Mesenteric fat pad (tissue), 1 donor: ENCODE measurements around the gene TMEM272. TPM values are rescaled to one million over a fixed set of nuclear protein-coding genes. Genes with fewer than 3 reads are reported as not detected.

Experiments used
- DNase-seq: peaks from one replicate; pipeline ENCODE4 v3.0.0-alpha.2; 2020; ENCODE audit warnings: low spot score
- total RNA-seq: library from RNA; stranded (reverse); fragmentation: NEBNext Ultra II Directional; extraction: Animal tissue kit (Norgen Biotek cat#: 25700); gene quantifications from one replicate; pipeline ENCODE4 v1.2.1, GENCODE V29; 2021
- donor health status: DM: yes; HTN: yes; CAD: no.

The TMEM272 gene
- total RNA-seq, 1 donor from 2014 or later = 0.32 TPM

DNA sequence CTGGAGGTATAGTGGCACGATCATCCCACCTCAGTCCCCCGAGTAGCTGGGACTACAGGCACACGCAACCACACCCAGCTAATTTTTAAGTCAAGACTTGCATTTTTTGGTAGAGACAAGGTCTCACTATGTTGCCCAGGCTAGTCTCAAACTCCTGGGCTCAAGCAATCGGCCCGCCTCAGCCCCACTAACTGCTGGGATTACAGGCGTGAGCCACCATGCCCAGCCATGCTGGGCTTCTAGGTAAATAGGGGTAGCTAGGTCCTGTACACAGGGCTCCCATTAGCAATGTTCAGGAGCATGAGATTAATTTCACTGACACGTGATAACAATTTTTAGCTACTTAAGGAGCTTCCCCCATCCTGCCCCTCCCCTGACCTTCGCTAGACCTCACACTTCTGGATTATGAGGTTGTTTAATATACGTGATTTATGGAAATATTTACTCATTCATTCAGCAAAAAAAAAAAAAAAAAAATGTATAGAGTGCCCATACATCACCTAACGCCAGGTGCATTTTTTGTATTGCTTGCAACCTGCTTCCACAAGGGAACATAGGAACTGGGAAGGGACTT is 19.2 kb downstream of the TMEM272 start:
- DNase-seq = peak; percentile 16

DNA sequence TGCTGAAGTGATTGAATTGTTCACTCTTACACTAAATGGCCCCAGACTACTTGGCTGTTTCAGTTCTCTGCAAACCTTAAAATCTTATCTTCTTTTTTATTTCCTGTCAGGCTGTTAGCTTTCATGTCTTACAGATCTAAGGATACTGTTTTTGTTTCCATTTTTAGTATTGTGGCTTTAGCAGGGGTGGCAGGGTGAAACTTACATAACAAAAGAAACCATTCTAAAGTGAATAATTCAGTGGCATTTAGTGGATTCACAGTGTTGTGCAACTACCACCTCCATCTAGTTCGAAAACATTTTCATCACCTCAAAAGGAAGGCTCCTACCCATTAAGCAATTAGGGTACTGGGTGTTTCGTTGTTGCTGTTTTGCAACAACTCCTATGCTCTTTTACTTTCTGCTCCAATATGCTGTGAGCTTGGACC is 19.8 kb downstream of the TMEM272 start:
- DNase-seq = no peak

DNA sequence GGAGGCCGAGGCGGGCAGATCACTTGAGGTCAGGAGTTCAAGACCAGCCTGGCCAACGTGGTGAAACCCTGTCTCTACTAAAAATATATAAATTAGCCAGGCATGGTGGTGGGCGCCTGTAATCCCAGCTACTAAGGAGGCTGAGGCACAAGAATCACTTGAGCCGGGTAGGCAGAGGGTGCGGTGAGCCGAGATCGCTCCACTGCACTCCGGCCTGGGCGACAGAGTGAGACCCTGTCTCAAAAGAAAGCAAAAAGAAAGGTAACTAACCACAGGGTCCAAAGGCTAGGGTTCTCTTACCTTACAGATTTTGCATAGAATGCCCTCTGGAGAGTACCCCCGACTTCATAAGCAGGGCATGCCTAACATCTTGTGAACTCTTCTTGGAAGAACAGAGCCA is 20.3 kb downstream of the TMEM272 start:
- DNase-seq = peak; percentile 64

DNA sequence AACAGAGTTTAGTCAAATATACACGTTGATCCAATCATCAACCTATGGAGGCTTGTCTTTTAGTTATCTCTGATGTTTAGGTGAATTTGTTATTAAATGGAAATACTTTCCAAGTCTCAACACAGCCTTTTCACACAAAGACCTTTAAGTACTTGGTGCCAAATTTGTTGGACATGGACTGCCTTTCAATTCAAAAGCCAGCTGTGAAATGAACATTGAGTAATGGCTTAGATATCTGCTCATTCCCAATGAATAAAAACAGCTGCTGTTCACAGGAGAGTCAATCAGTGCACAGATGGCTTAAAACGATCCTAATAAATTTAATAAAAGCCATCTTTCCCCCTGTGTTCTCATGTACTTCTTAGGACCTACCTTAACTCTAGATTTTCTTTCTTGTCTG is 21.1 kb downstream of the TMEM272 start:
- no peak for DNase-seq

DNA sequence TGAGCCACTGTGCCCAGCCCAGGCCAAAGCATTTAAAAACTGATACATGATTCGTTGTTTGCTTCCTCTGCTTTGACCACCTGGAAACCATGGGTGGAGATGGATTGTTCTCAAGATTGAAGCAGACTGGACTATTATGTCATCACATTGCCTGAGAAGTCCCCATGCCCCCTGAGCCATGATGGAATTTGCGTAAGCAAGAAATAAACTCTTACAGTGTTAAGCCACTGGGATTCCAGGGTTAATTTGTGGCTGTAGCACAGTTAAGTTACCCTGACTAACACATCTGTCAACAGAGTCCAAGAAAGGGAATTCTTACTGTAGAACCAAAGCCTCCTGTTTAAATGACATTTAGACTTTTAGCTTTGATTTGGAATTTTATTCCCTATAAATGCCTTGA is 21.6 kb downstream of the TMEM272 start:
- no peak for DNase-seq

DNA sequence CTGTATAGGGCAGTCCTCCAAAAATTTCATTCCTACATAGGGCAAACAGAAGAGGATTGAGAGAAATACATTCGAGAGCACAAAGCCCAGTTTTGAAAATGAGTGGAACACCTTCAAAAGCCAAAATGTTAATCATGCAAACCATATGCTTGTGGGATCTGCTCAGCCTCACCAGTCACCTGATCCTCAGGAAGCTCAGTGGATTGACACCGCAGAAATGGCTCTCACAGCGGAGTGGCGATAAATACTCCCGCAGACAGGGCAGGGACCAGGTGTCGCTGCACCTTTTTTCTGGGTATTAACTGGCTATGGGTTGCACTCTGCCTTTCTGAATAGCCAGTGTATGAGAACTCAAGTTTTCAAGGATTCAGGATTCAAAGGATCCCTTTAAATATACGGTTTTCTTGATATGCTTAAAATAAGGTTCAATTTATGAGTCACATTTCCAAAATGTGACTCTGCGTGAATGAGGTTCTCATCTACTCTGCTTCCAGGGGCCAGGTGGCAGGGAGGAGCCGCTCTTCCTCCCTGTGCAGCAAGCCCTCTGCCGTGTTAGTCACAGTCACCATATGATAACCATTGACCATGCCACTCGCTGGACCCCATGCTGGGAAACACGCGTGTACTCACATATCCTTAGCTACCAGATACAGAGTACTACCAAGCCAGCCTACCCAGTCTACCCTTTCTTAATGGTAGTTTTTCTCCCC is 22.7 kb downstream of the TMEM272 start:
- peak; percentile 49 for DNase-seq

DNA sequence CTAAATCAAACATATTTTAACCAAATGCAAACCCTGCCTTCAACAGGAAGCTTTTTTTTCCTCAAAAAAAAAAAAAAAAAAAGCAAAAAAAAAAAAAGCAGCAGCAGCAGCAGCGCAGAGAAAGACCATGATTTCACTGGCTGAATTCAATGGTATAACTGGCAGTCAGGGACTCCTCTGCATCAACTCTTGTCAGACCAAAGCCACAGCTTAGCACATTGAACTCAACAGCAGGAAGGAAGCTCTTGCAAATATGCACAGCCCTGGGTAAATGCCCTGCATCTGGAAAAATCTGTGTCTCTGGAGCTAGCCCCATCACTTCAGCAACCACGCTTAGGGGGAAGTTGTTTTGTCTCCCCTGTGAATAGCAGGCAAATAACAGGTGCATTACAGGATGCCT is 23.4 kb downstream of the TMEM272 start:
- no peak for DNase-seq

DNA sequence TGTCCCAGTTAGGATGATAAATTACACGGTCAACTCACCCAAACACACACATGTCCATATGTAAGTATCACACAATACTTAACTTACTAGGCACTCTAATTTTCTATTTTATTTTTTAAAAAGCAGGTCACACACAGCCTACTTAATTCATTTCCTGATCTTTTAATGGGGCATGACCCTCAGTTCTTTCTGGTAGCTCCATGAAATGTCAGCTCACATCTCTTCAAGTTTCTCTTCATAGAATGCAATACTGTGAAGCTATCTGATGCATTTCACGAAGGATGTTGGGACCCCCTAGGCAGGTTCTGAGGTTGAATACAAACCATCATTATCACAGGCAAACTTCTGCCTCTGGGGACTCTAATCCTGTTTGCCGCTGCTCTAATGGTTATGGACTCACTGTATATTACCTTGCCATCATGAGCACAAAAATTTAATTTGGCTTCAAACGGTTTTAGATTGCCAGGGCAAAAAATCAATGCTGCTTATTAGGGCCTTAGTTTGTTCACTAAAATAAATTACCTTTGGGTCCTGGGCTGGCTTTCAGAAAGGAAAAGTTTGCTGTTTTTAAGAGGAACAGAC is 24.9 kb downstream of the TMEM272 start:
- no peak for DNase-seq

DNA sequence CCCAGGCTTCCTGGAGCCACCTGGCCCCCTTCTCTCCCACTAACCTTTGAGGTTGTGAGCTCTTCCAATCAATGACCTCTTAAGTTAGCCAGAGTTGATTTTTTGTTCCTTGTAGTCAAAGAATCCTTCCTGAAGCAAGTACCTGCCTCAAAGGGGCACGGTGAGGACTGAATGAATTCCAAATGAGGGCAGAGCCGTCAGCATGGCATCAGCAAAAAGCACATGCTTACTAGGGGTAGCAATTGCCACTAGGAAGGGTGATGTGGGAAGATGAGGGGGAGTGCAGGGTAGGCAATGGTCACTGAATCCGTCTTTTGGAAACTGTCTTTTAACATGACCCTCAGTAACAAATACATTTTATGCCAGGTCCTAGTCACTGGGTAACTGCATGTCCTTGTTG is 25.4 kb downstream of the TMEM272 start:
- DNase-seq = no peak

DNA sequence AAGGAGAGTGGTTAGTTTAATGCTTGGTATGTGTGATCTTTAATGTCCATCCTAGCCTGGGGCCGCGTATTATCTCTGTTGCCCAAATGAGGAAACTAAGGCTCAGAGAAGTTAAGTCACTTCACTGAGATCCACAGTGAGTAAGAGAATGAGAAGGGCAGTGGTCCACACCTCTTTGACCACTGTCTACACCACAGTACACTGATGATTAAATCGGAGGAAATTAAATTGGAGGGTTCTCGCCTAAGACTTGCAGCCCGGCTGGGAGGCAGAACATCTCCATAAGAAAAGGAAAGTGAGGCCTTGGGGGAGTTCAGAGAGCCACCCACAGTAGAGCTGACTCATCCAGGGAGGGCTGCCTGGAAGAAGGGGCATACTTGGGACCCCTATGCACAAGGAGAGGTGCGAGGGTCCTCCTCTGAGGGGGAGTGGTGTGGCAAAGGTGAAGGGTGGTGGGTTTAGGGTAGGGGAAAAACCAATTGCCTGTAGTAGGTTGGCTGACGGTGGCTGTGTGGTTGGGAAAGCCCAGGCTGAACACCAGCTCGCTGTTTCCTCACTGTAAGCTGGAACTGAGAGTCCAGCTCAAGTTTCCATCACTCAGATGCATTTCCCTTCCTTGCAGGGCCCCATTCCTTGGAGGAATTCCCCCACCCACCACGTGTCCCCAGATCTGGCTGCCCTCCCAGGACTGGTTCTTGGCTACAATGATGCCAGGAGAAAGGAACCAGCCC is 26.0 kb downstream of the TMEM272 start:
- no peak for DNase-seq

DNA sequence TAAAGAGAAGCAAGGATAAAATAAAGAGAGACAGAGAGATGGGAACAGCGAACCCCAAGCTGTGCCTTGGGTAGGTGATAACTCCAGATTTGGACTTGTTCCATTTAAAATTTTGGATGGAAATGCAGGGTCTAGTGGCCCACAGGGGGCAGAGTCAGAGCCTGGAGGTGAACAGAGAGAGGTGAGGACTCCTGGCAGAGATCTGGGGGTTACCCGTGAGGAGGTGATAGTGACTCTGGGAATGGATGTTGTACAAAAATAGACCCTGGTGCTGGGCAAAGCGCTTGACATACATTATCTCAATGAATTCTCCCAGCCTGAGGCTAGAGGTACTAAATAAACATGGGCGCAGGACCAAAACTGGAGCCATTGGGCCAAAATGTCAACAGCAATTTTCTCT is 26.7 kb downstream of the TMEM272 start:
- no peak for DNase-seq

DNA sequence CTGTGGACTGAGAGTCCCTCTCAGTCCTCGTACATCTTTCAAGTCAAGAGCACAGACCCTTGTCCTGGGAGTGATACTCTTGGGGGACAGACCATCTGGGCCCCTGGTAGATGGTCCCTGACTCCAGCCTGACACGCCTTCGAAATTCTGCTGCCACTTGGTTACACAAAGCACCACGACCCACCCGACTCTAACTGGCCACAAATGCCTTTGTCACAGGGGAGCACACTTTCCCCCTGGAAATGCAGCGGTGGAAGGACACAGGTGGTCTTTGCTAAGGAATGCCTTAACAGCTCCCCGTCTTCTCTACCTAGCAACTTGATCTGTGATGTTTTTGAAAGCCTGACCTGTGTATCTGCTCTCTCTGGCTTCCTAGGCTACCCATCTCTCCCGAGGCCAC is 27.3 kb downstream of the TMEM272 start:
- DNase-seq = no peak

DNA sequence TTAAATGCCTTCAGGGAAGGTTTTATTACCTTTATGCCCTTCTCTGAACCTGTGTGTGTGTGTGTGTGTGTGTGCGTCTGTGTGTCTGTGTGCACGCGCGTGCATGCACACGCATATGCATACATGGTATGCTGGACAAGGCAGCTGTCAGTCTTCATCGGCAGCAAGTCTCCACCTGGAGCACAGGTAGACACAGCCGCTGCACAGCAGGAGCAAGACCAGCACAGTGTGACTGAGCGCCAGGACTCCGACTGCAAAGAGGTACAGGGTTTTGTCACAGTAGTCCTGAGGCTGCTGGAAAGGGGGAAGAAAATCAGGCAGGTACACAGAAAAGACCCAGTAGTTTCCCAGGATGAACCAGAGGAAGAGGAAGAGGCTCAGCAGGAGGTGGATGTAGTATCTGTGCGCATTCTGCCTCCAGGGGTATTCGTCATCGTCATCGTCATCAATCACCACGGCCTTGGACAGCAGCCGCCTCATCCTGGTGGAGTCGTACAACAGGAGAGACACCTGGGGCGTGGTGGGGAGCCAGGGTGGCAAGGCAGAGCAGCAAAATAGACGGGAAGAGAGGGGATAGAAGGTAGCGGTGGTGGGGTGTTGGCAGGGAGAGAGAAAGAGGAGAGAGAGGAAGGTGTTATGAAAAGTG is 28.2 kb downstream of the TMEM272 start:
- DNase-seq = no peak

DNA sequence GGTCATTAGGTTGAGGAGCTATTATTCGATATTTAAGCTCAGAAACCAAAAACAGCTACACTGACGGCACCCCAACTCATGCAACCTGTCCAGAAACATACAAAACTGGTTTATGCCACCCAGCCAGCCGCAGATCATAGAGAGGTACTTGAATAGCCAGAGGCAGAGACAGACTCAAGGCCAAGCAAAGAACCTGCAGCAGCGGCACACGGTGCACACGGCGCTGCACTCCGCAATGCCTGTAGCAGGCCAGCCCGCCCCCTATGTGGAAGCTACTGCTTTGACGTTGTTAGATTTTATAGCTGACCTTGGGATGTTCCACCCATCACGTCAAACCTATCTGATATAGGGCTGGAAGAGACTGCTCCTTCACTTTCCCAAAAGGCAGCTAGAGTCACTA is 29.1 kb downstream of the TMEM272 start:
- no peak for DNase-seq

DNA sequence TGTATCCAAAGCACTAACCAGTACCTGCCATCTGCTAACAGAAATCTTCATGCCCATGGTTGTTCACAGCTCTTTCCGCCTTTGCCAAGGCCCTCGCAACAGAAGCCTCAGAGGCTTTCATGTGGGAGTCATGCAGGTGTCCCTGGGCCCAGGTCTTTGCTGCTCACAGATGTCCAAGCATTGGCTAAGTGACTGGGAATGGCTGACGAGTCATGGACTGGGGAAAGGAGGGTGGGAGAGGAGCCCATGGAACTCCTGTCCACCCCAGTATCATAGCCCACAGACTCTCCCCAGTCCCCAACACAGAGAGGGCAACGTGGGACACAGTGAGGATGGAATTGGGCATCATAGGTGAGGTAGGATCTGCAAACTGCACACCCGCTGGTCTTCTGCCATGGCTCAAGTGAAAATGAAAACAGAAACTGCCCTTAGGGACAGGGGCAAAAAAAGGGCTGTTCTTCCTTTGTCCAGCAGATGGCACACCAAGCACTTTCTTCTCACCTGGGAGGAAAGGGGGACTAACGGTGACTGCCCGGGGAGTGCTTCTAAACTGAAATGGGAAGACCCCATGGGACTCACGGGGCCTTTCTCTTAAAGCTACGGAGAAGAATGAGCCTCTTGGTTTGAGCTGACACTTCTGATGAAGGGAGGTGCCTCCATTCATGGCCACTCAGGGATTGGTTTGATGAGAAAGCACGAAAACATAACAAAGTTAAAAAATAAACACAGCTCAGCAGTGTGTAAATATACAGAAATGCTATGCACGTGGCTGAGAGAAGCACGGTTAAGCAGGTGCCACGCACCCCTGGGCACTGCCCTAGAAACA is 29.9 kb downstream of the TMEM272 start:
- DNase-seq = peak; percentile 74

DNA sequence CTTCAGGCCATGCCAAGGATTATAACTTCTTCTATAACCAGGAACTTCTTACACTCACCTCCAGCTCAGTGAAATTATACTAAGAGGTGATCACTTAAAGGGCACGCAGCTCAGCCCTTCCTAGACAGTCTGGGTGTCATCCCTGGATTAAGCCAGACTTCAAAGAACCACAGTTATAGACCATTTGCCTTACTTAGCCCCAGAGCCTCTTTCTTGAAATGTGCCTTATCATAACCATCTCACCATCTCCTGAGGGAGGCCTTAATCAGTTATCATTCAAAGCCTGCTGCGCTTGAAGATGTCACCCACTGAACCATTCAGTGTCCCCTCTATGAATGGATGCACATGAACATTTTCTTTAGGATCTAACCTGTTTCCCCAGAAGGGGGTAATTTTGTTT is 30.9 kb downstream of the TMEM272 start:
- no peak for DNase-seq

DNA sequence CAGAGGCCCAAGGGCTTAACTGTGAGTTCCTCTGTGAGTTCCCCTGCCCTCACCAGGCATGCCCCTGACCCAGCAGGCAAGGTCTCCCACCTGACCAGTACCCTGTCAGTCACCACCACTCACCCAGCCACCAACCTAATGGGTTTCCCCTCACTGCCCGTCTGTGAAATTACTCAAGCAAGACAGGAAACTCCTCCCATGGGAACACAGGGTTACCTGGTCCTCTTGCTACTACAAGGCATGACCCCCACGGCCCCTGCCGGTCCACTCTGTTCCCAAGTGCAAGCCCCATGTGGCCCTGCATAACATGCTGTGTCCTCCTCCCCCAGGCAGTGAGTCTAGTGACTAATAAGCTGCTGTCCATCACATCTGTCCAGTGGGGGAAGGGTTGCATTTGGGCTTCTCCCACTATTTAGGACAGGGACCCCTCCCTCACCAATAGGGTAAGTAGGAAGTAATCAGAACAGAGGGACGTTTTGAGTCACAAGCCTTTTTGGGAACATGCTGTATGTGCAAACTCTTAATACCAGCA is 33.0 kb downstream of the TMEM272 start:
- DNase-seq = peak; percentile 74

DNA sequence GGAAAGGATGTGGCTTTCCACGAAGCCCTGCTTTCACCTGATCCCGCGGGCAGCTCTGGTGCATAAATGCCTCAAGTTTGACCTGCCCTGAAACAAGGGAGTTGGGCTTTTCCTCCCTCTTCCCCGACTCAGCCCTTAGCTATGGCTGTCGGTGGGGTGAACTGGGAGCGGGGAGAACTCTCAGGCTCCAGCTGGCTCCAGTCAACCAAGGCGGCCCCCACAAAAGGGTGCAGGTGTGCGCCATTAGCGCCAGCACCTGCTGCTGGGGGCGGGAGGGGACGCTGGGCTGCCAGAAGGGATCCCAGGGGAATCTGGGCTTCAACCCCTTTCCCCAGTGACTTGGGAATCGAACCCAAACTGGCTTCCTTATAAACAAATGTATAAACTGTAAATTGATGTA is 33.9 kb downstream of the TMEM272 start:
- peak; percentile 71 for DNase-seq

DNA sequence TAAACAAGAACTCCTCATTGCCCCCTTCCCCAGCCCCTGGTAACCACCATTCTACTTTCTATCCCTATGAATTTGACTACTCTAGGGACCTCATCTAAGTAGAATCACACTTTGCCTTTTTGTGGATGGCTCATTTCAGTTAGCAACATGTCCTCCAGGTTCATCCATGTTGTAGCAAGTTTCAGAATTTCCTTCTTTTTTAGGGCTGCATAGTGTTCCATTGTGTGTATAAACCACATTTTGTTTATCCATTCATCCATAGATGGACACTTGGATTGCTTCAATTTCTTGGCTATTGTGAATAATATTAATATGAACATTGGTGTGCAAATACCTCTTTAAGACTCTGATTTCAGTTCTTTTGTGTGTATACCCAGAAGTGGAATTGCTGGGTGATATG is 36.2 kb downstream of the TMEM272 start:
- no peak for DNase-seq

DNA sequence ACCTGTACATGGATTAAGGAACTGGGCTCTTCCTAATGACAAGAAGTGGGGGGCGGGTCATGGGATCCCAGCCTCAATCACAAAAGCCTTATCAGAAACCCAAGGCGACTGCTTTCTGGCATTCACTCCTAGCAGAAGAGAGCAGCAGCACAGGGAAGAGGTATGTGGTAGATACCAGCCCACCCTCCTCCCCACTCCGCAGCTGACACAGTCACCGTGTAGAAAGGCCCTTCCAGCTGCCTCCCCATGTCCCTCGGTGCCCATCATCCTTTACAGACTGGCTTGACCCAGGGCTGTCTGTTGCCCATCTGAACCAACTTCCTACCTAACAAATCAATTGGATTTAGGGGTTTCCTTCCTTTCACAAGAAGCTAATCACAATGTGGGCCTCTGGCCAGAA is 37.9 kb downstream of the TMEM272 start:
- DNase-seq = peak; percentile 57

DNA sequence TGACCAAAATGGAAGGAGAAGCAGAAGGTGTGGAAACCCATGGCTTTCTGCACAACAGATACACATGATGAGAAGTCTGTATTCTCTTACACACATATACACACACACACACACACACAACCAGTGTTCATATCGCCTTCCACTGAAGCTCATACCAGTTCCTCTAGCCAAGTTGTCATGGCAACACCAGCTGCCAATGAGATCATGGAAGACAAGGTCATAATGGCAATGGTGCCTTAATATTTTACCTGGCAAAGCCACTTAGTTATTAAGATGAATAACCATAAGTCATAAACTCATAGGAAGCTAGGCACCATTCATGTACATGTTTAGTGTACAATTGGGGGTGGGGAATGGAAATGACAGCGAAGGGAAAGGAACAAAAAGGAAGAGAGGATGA is 38.4 kb downstream of the TMEM272 start:
- no peak for DNase-seq
